HL-60 (cell line): ENCODE data around the gene KAT14.

Experiments used
- DNase-seq, 2 experiments: peaks; one replicate each; pipeline ENCODE4 v3.0.0-alpha.2; 2010 to 2020; ENCODE audit warnings: low read depth in 1 of 2, low spot score in 1 of 2
- H3K27ac ChIP-seq: fragments of 250-450 bp; sonication (Bioruptor Pico); replicated peaks from 2 replicates; pipeline ENCODE4 v1.5.1; 2020; ENCODE audit warnings: mild to moderate bottlenecking, moderate library complexity
- H3K27me3 ChIP-seq: fragments of 250-450 bp; sonication (Bioruptor Pico); 2 replicates; pipeline ENCODE4 v1.5.1; 2021; ENCODE audit warnings: mild to moderate bottlenecking, moderate library complexity; ENCODE audit not compliant: insufficient read depth, poor library complexity, severe bottlenecking
- H3K4me3 ChIP-seq: replicated peaks from 2 replicates; pipeline ENCODE4 v1.5.1; 2011; ENCODE audit warnings: mild to moderate bottlenecking, control low read depth, low read length; ENCODE audit not compliant: insufficient read depth
- GABPA ChIP-seq: IDR thresholded peaks from 2 replicates; pipeline ENCODE4 v1.6.1; 2012; ENCODE audit warnings: low read depth
- POLR2AphosphoS5 ChIP-seq: IDR thresholded peaks from 2 replicates; pipeline ENCODE4 v1.6.1; 2012; ENCODE audit warnings: low read depth
- SPI1 ChIP-seq: IDR thresholded peaks from 2 replicates; pipeline ENCODE4 v1.6.1; 2012; ENCODE audit warnings: low read depth, mild to moderate bottlenecking, borderline replicate concordance
- TF ChIP-seq, protein P1 (sequence below): IDR thresholded peaks from one replicate; pipeline ENCODE4 v1.5.1; 2011; ENCODE audit warnings: low read length, control low read depth, inconsistent platforms; ENCODE audit not compliant: insufficient read depth
- TF ChIP-seq, protein P2 (sequence below): IDR thresholded peaks from 2 replicates; pipeline ENCODE4 v1.6.1; 2012; ENCODE audit warnings: low read depth; ENCODE audit not compliant: insufficient replicate concordance

Gene KAT14

GRCh38 chr20:18091623-18092022 lies 46.0 kb upstream of the KAT14 start:
- Histone ChIP-seq H3K27ac (no peak overlapping the region), H3K4me3 (no peak overlapping the region), H3K27me3 (no peaks in the 10 kb centered on the region)
- TF ChIP-seq SPI1 (no peak), POLR2AphosphoS5 (no peak), GABPA (no peak)
- TF ChIP-seq, protein P1, sequence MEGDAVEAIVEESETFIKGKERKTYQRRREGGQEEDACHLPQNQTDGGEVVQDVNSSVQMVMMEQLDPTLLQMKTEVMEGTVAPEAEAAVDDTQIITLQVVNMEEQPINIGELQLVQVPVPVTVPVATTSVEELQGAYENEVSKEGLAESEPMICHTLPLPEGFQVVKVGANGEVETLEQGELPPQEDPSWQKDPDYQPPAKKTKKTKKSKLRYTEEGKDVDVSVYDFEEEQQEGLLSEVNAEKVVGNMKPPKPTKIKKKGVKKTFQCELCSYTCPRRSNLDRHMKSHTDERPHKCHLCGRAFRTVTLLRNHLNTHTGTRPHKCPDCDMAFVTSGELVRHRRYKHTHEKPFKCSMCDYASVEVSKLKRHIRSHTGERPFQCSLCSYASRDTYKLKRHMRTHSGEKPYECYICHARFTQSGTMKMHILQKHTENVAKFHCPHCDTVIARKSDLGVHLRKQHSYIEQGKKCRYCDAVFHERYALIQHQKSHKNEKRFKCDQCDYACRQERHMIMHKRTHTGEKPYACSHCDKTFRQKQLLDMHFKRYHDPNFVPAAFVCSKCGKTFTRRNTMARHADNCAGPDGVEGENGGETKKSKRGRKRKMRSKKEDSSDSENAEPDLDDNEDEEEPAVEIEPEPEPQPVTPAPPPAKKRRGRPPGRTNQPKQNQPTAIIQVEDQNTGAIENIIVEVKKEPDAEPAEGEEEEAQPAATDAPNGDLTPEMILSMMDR: no peak
- TF ChIP-seq, protein P2, sequence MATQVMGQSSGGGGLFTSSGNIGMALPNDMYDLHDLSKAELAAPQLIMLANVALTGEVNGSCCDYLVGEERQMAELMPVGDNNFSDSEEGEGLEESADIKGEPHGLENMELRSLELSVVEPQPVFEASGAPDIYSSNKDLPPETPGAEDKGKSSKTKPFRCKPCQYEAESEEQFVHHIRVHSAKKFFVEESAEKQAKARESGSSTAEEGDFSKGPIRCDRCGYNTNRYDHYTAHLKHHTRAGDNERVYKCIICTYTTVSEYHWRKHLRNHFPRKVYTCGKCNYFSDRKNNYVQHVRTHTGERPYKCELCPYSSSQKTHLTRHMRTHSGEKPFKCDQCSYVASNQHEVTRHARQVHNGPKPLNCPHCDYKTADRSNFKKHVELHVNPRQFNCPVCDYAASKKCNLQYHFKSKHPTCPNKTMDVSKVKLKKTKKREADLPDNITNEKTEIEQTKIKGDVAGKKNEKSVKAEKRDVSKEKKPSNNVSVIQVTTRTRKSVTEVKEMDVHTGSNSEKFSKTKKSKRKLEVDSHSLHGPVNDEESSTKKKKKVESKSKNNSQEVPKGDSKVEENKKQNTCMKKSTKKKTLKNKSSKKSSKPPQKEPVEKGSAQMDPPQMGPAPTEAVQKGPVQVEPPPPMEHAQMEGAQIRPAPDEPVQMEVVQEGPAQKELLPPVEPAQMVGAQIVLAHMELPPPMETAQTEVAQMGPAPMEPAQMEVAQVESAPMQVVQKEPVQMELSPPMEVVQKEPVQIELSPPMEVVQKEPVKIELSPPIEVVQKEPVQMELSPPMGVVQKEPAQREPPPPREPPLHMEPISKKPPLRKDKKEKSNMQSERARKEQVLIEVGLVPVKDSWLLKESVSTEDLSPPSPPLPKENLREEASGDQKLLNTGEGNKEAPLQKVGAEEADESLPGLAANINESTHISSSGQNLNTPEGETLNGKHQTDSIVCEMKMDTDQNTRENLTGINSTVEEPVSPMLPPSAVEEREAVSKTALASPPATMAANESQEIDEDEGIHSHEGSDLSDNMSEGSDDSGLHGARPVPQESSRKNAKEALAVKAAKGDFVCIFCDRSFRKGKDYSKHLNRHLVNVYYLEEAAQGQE: no peak
- no peak for DNase-seq

DNA sequence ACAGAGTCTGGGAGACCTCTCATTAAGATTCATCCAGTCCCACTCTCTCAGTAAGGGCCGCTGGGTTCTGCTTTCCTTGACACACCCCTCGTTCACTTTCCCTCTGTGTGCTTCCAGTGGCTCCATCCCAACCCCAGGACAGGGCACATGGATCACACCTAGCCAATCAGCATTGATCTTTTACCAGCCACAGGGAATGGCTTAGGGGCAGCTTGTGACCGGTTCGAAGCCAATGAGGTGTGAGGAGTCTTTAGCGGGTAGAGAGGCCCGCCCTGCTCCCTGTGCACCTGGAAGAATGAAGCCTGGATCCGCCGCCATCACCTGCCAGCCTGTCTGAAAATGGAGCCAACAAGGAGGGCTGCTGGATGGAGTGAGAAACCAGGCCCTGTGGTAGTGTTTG lies 44.8 kb upstream of the KAT14 start:
- no peak for DNase-seq
- no peaks in the 10 kb centered on the region for H3K27me3 ChIP-seq
- no peak overlapping the region for H3K27ac ChIP-seq
- TF ChIP-seq SPI1: no peak
- no peak for TF ChIP-seq POLR2AphosphoS5
- TF ChIP-seq, protein P2: no peak
- TF ChIP-seq, protein P1: no peak
- TF ChIP-seq GABPA: no peak
- no peak overlapping the region for H3K4me3 ChIP-seq

DNA sequence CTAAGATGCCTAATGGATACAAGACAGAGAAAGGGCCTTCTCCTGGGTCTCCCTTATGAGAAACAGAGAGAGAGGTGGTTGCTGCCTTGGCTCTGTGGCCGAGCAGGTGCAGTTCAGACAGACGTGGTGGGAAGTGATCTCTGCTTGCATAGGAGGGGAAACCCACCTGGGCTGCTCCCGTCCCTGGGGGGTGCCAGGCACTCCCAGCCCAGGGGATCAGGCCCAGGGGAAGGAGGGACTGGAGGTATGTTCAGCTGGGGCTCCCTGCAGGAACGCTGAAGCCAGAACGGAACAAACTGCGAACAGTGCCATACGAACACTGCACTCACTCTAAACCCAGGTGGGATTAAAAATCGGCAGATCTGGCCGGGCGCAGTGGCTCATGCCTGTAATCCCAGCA lies 44.3 kb upstream of the KAT14 start:
- H3K27me3 ChIP-seq: no peaks in the 10 kb centered on the region

More for the DNA sequence above, 44.3 kb upstream of the KAT14 start:
- DNase-seq: no peak
- TF ChIP-seq, protein P2: no peak
- TF ChIP-seq POLR2AphosphoS5: no peak
- no peak overlapping the region for H3K4me3 ChIP-seq
- H3K27ac ChIP-seq: no peak overlapping the region
